Thyroid gland (tissue), 4 donors: ENCODE data around the gene ARRDC1. TPM values are rescaled to one million over a fixed set of nuclear protein-coding genes. Genes with fewer than 3 reads are reported as not detected.

Experiments used
- DNase-seq, 2 donors: peaks; one replicate each; pipeline ENCODE4 v3.0.0-alpha.2; 2019
- H3K27ac ChIP-seq, 3 donors: fragments of 200-600 bp; sonication (generic); 1 replicate in 2 of 3; 2 replicates in 1 of 3; pipeline ENCODE4 v1.5.1; 2016 to 2019; ENCODE audit warnings: mild to moderate bottlenecking in 1 of 3, moderate library complexity in 1 of 3
- H3K27me3 ChIP-seq: fragments of 200-600 bp; sonication (generic); one replicate; pipeline ENCODE4 v1.5.1; 2019
- H3K36me3 ChIP-seq, 2 donors: fragments of 200-600 bp; sonication (generic); one replicate each; pipeline ENCODE4 v1.5.1; 2016 to 2019
- H3K4me1 ChIP-seq, 2 donors: fragments of 200-600 bp; sonication (generic); one replicate each; pipeline ENCODE4 v1.5.1; 2017 to 2019
- H3K4me3 ChIP-seq, 3 donors: fragments of 200-600 bp; sonication (generic); replicated peaks in 1 of 3; 1 replicate in 2 of 3; 2 replicates in 1 of 3; pipeline ENCODE4 v1.5.1; 2016; ENCODE audit warnings: mild to moderate bottlenecking in 1 of 3
- H3K9me3 ChIP-seq: fragments of 200-600 bp; sonication (generic); one replicate; pipeline ENCODE4 v1.5.1; 2017
- POLR2A ChIP-seq, 2 donors: fragments of 450-650 bp; IDR thresholded peaks; one replicate each; pipeline ENCODE4 v1.6.1; 2017; ENCODE audit warnings: antibody characterized with exemption in 2 of 2, mild to moderate bottlenecking in 2 of 2, moderate library complexity in 1 of 2
- WGBS, 2 donors: methylation state at CpG; one replicate each; pipeline ENCODE4 v1.1.5; 2017; 5-methylcytosine and 5-hydroxymethylcytosine counted together
- intact Hi-C: fragments of 100-400 bp; cut with DNase I; formaldehyde crosslinking; loops from one replicate; pipeline ENCODE4 v1.15.1; 2023
- total RNA-seq, 4 donors: library from RNA; depleted of rRNA; stranded (reverse); fragments of >200 nt; gene quantifications; one replicate each; pipeline ENCODE4 v1.2.3, GENCODE V29; 2016
- TF ChIP-seq, protein P1 (sequence below), 6 experiments: fragments of 200-600 bp in 3 of 6; fragments of 450-650 bp in 3 of 6; sonication (generic) in 3 of 6; IDR thresholded peaks; one replicate each; pipeline ENCODE4 v1.5.1; 2016 to 2019; ENCODE audit warnings: antibody characterized with exemption in 6 of 6, mild to moderate bottlenecking in 2 of 6, inconsistent platforms in 1 of 6, moderate library complexity in 1 of 6

Gene ARRDC1
- total RNA-seq, 4 donors from 2014 or later: 45.6 to 66.2 (median 61.2) TPM

DNA sequence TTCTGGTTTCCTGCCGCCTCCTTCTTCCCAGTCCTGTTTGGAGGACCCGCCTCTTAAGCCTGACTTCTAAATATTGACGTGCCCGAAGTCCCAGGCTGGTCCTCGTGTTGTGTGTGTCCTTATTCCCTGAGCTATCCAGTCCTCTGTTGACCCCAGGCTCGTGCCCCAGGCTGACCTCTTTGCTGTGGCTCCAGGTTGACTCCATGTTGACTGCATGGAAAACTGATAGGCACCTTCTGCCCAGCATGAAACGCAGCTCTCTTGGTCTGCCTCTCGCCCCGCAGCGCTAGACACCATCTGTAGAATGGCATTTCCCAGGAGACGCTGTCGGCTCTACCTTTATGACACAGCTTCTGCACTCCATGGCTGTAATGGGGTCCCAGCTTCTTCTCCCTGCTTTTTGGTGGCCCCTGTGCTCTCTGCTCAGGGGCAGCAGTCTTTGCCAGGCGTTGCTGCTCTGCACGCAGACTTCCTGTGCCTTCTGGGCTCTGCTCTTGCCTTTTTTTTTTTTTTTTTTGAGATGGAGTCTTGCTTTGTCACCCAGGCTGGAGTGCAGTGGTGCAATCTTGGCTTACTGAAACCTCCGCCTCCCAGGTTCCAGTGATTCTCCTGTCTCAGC lies 41.7 kb downstream of the ARRDC1 start:
- Histone ChIP-seq H3K36me3 (no peaks in the 10 kb centered on the region), H3K27me3 (no peaks in the 10 kb centered on the region), H3K9me3 (no peaks in the 10 kb centered on the region), H3K27ac (no peak overlapping the region), H3K4me1 (peaks cover 0 to 6% of the 10 kb centered on the region in 2 donors), H3K4me3 (no peak overlapping the region)
- intact Hi-C loops: no loop called here
- TF ChIP-seq POLR2A (IDR thresholded peaks at IDR 0.05): no peak
- TF ChIP-seq, protein P1, sequence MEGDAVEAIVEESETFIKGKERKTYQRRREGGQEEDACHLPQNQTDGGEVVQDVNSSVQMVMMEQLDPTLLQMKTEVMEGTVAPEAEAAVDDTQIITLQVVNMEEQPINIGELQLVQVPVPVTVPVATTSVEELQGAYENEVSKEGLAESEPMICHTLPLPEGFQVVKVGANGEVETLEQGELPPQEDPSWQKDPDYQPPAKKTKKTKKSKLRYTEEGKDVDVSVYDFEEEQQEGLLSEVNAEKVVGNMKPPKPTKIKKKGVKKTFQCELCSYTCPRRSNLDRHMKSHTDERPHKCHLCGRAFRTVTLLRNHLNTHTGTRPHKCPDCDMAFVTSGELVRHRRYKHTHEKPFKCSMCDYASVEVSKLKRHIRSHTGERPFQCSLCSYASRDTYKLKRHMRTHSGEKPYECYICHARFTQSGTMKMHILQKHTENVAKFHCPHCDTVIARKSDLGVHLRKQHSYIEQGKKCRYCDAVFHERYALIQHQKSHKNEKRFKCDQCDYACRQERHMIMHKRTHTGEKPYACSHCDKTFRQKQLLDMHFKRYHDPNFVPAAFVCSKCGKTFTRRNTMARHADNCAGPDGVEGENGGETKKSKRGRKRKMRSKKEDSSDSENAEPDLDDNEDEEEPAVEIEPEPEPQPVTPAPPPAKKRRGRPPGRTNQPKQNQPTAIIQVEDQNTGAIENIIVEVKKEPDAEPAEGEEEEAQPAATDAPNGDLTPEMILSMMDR (IDR thresholded peaks at IDR 0.05): no peak
- WGBS, 2 donors: 82 to 89% methylated on average over 15 of the region's 15 CpGs
- no peak for DNase-seq

DNA sequence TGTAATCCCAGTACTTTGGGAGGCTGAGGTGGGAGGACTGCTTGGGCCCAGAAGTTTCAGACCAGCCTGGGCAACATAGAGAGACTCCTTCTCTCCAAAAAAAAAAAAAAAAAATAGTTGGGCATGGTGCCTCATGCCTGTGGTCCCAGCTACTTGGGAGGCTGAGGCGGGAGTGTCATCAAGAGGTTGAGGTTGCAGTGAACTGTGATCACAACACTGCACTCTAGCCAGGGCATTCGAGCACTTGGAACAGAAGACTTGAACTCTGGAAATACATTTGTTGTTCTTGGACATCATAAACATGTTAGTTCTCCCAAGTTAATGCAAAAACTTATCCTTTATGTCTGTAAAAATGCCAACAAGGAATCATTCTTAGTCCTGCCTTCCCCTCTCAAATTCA lies 42.9 kb downstream of the ARRDC1 start:
- H3K4me1 ChIP-seq: peaks cover 0 to 6% of the 10 kb centered on the region in 2 donors
- no peaks in the 10 kb centered on the region for H3K9me3 ChIP-seq
- DNase-seq: no peak
- whole genome bisulfite sequencing, 2 donors: 57 to 61% methylated on average over 2 of the region's 2 CpGs
- H3K27me3 ChIP-seq: no peaks in the 10 kb centered on the region
- no peak overlapping the region for H3K27ac ChIP-seq
- H3K36me3 ChIP-seq: no peaks in the 10 kb centered on the region
- no peak overlapping the region for H3K4me3 ChIP-seq
- intact Hi-C loops: no loop called here
- TF ChIP-seq, protein P1 (IDR thresholded peaks at IDR 0.05): no peak
- TF ChIP-seq POLR2A (IDR thresholded peaks at IDR 0.05): no peak

DNA sequence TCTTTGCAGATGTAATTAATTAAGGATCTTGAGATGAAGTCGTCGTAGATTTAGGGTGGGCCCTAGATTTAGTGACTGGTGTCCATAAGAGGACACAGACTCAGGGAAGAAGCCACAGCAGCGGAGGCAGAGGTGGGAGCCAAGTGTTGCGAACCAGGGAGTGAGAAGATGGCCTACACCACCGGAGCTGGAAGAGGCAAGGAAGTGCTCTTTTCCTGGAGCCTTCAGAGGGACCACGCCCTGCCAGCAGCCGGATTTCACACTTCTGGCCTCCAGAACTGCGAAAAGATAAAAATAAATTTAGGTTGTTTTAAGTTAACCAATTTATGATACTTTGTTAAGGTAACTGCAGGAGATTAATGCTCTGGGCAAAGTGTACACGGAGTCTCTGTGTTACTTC lies 44.1 kb downstream of the ARRDC1 start:
- 86 to 88% methylated on average over 9 of the region's 9 CpGs for WGBS, 2 donors
- intact Hi-C loops: no loop called here
- no peaks in the 10 kb centered on the region for H3K27me3 ChIP-seq
- H3K36me3 ChIP-seq: no peaks in the 10 kb centered on the region
- no peak overlapping the region for H3K27ac ChIP-seq
- TF ChIP-seq, protein P1 (IDR thresholded peaks at IDR 0.05): no peak
- no peak for TF ChIP-seq POLR2A (IDR thresholded peaks at IDR 0.05)
- H3K4me3 ChIP-seq: no peak overlapping the region
- peaks cover 0 to 6% of the 10 kb centered on the region in 2 donors for H3K4me1 ChIP-seq
- H3K9me3 ChIP-seq: no peaks in the 10 kb centered on the region
- no peak for DNase-seq

DNA sequence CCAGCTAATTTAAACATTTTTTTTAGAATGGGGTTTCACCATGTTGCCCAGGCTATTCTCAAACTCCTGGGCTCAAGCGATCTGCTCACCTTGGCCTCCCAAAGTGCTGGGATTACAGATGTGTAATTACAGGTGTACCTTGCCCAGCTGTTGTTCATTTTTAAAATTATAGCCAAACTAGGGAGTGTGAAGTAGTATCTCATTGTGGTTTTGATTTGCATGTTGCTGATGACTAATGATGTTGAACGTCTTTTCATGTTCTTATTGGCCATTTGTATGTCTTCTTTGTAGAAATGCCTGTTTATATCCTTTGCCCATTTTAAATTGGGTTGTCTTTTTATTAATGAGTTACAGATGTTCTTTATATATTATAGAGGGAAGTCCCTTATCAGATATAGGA lies 44.8 kb downstream of the ARRDC1 start:
- no peaks in the 10 kb centered on the region for H3K36me3 ChIP-seq
- peaks cover 0 to 1% of the 10 kb centered on the region in 2 donors for H3K4me1 ChIP-seq
- H3K27ac ChIP-seq: no peak overlapping the region
- H3K9me3 ChIP-seq: no peaks in the 10 kb centered on the region
- no peaks in the 10 kb centered on the region for H3K27me3 ChIP-seq
- intact Hi-C loops: no loop called here
- WGBS, 2 donors: 95 to 97% methylated on average over 2 of the region's 2 CpGs
- DNase-seq: no peak
- no peak for TF ChIP-seq POLR2A (IDR thresholded peaks at IDR 0.05)
- TF ChIP-seq, protein P1 (IDR thresholded peaks at IDR 0.05): no peak
- no peak overlapping the region for H3K4me3 ChIP-seq

DNA sequence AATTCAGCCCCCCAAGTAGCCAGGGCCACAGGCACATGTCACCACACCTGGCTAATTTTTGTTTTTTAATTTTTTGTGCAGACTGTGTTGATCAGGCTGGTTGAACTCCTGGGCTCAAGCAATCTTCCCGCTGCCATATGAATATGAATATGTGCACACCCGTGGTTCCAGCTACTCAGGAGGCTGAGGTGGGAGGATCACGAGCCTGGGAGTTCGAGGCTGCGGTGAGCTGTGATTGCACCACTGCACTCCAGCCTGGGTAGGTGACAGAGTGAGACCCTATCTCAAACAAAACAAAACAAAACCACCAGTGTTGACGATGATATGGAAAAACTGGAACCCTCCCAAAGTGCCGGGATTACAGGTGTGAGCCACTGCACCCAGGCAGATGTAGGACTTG lies 45.3 kb downstream of the ARRDC1 start:
- Histone ChIP-seq H3K27ac (no peak overlapping the region), H3K4me3 (no peak overlapping the region), H3K9me3 (no peaks in the 10 kb centered on the region), H3K36me3 (no peaks in the 10 kb centered on the region), H3K27me3 (no peaks in the 10 kb centered on the region), H3K4me1 (no peaks in the 10 kb centered on the region)
- DNase-seq: no peak
- intact Hi-C loops: no loop called here
- WGBS, 2 donors: 95 to 98% methylated on average over 7 of the region's 7 CpGs
- TF ChIP-seq, protein P1 (IDR thresholded peaks at IDR 0.05): no peak
- no peak for TF ChIP-seq POLR2A (IDR thresholded peaks at IDR 0.05)
